IPS DF 6.9 (cell line): Measurements from ENCODE around the gene UPK3A.

Experiments
- DNase-seq: peaks from one replicate; pipeline ENCODE4 v3.0.0-alpha.2; 2013; ENCODE audit warnings: low read depth, low spot score
- H3K27ac ChIP-seq: one replicate; pipeline ENCODE4 v1.5.1; 2013; ENCODE audit warnings: low read length, control low read depth
- H3K27me3 ChIP-seq: 2 replicates; pipeline ENCODE4 v1.6.1; 2013; ENCODE audit warnings: mild to moderate bottlenecking, low read length; ENCODE audit not compliant: control insufficient read depth, insufficient read depth
- H3K36me3 ChIP-seq: 2 replicates; pipeline ENCODE4 v1.6.1; 2013; ENCODE audit warnings: low read length; ENCODE audit not compliant: control insufficient read depth, insufficient read depth
- H3K4me1 ChIP-seq: 2 replicates; pipeline ENCODE4 v1.6.1; 2013; ENCODE audit warnings: low read length; ENCODE audit not compliant: control insufficient read depth, insufficient read depth
- H3K4me3 ChIP-seq: 2 replicates; pipeline ENCODE4 v1.5.1; 2013; ENCODE audit warnings: mild to moderate bottlenecking, low read length
- H3K9me3 ChIP-seq: 2 replicates; pipeline ENCODE4 v1.6.1; 2013; ENCODE audit warnings: low read length, inconsistent platforms; ENCODE audit not compliant: control insufficient read depth, insufficient read depth
- WGBS: extraction: QIAGEN DNeasy Blood & Tissue Kit; methylation state at CpG from one replicate; pipeline ENCODE4 v1.1.7; 2013; ENCODE audit warnings: mixed read lengths, missing lambda C conversion rate; ENCODE audit not compliant: insufficient read length, insufficient coverage; 5-methylcytosine and 5-hydroxymethylcytosine counted together

UPK3A gene

DNA sequence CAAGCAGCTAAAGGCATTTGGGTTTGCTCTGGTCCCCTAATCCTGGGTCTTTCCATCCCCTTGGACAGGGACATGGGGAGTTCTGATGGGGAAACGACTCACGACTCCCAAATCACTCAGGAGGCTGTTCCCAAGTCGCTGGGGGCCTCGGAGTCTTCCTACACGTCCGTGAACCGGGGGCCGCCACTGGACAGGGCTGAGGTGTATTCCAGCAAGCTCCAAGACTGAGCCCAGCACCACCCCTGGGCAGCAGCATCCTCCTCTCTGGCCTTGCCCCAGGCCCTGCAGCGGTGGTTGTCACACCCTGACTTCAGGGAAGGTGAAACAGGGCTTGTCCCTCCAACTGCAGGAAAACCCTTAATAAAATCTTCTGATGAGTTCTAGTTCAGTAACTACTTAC, 10.7 kb downstream of the UPK3A start:
- WGBS, result no CpG with 5 or more reads among the region's 9 CpGs
- Histone ChIP-seq H3K4me1 (peaks cover 5% of the 10 kb centered on the region), H3K27ac (no peak overlapping the region), H3K4me3 (no peak overlapping the region), H3K9me3 (no peaks in the 10 kb centered on the region), H3K36me3 (no peaks in the 10 kb centered on the region), H3K27me3 (no peaks in the 10 kb centered on the region)
- DNase-seq, result no peak

DNA sequence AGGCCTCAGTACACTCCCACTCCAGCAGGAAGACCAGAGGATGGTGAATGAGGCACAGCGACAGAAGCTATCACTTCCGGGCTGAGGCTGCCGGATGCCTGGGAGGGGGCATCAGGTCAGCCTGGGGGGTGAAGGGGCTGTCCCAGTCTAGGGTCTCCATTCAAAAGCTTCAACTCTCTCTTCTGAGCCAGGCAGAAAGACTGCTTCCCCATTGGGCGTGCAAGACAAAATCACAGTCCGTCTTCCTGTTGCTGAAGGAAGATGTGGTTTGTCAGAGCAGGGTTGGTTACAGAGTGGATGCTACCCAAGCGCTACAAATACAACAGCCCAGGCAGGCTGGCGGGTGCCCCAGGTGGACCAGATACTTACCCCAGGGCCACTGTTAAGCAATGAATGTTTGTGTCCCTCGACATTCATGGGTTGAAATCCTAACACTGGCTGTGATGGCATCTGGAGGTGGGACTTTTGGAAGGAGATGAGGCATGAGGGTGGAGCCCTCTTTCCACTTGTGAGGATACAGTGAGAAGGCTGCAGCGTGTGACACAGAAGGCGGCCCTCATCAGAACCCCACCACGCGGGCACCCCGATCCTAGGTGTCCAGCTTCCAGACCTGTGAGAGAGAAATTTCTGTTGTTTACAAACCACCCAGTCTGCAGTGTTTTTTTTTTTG, 12.0 kb downstream of the UPK3A start:
- H3K9me3 ChIP-seq, result no peaks in the 10 kb centered on the region
- no peak overlapping the region for H3K4me3 ChIP-seq
- no peak for DNase-seq
- H3K27me3 ChIP-seq, result no peaks in the 10 kb centered on the region
- whole genome bisulfite sequencing, result no CpG with 5 or more reads among the region's 13 CpGs
- H3K4me1 ChIP-seq, result peaks cover 5% of the 10 kb centered on the region; the same call in 1 of the 2 replicates
- H3K36me3 ChIP-seq, result no peaks in the 10 kb centered on the region
- no peak overlapping the region for H3K27ac ChIP-seq

DNA sequence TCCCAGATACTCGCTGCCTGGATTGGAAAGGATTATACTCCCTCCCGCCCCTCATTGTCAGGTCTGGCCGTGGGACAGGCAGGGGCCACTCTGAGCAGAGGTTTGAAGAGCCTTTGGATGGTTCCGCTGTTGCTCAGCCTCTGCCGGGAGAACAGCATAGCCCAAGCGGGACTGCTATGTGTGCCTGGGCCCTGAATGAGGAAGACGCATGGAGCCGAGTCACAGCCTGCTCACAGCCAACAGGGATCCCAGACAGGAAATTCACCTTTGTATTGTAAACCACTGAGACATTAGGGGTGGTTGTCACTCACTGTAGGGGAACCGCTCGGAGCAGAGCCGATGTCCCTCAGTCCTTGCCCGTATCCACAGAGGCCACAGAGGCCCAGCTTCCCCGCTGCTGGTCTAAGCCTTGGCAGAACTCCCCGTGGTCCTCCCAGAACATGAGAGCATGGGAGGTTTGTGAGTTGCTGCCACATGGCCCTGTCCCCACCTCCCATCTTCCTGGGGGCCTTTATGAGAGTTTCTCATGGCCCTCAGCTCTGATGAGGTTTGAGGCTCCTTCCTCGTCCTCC, 14.3 kb downstream of the UPK3A start:
- Histone ChIP-seq H3K4me3 (no peak overlapping the region), H3K27ac (no peak overlapping the region), H3K4me1 (peaks cover 5% of the 10 kb centered on the region; the same call in 1 of the 2 replicates), H3K36me3 (no peaks in the 10 kb centered on the region), H3K9me3 (no peaks in the 10 kb centered on the region), H3K27me3 (no peaks in the 10 kb centered on the region)
- WGBS, result no CpG with 5 or more reads among the region's 15 CpGs
- DNase-seq, result no peak

DNA sequence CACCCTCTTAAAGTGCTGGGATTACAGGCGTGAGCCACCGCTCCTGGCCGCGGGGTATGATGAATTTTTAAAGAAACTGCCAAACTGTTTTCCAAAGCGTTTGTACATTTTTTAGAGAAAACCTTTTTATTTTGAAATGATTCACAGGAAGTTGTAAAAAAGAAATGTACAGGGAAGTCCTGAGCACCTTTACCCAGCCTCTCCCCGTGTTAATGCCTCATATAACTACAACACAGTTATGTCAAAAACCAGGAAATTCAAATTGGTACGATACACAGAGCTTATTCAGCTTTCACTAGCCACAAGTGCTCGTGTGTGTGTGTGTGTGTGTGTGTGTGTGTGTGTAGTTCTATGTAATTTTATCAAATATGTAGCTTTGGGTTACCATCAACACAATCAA, 18.0 kb downstream of the UPK3A start:
- Histone ChIP-seq H3K27ac (no peak overlapping the region), H3K27me3 (no peaks in the 10 kb centered on the region), H3K4me1 (peaks cover 5% of the 10 kb centered on the region; the same call in 1 of the 2 replicates), H3K9me3 (no peaks in the 10 kb centered on the region), H3K4me3 (no peak overlapping the region), H3K36me3 (no peaks in the 10 kb centered on the region)
- WGBS, result no CpG with 5 or more reads among the region's 8 CpGs
- no peak for DNase-seq

DNA sequence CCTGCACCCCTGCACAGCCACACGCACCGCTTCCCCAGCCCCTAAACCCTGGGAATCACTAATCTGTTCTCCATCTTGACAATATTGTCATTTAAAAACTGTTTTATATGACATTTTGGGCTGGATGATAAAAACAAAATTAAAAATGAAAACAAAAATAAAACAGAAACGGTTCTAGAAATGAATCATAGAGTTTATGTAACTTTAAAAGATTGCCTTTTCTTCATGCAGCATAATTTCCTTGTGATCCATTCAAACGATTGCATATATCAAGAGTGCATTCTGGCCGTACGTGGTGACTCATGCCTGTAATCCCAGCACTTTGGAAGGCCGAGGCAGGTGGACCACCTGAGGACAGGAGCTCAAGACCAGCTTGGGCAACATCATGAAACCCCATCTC, 18.4 kb downstream of the UPK3A start:
- no CpG with 5 or more reads among the region's 7 CpGs for WGBS
- no peaks in the 10 kb centered on the region for H3K9me3 ChIP-seq
- no peak for DNase-seq
- H3K36me3 ChIP-seq, result no peaks in the 10 kb centered on the region
- no peak overlapping the region for H3K27ac ChIP-seq
- H3K4me3 ChIP-seq, result no peak overlapping the region
- H3K27me3 ChIP-seq, result no peaks in the 10 kb centered on the region
- H3K4me1 ChIP-seq, result peaks cover 5% of the 10 kb centered on the region; the same call in 1 of the 2 replicates

DNA sequence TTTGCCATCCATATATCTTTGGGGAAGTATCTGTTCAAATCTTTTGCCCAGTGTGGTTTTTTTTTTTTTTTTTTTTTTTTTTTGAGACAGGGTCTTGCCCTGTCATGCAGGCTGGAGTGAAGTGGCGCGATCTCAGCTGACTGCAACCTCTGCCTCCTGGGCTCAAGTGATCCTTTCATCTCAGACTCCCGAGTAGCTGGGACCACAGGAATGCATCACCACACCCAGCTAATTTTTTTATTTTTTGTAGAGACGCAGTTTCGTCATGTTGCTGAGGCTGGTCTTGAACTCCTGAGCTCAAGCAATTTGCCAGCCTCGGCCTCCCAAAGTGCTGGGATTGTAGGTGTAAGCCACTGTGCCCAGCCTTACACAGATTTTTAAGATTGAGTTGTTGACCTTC, 20.2 kb downstream of the UPK3A start:
- no peak for DNase-seq
- WGBS, result no CpG with 5 or more reads among the region's 6 CpGs

DNA sequence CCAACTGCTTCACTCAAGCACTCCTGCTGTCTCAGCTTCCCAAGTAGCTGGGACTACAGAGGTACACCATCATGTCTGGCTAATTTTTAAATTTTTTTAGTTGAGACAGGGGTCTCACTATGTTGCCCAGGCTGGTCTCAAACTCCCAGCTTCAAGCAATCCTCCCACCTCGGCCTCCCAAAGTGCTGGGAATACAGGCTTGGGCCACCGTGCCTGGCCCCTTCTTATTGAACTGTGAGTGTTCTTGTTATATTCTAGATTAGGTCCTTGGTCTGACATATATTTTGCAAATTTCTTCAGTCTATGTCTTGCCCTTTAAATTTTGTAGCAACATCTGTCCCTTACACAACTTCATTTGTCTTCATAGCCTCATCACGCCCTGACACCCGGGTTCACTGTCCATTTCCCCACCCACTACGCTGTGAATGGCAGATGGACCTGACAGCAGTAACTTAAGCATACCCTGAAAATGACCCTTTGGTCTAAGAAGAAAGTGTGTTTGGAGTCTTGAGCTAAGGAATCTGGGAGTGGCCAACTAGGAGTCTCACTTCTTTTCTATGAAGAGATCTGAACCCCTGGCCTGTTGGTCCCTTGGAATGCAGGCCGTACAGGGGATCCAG, 20.8 kb downstream of the UPK3A start:
- Histone ChIP-seq H3K27me3 (no peaks in the 10 kb centered on the region), H3K36me3 (no peaks in the 10 kb centered on the region), H3K4me1 (peaks cover 1% of the 10 kb centered on the region), H3K9me3 (no peaks in the 10 kb centered on the region), H3K4me3 (no peak overlapping the region), H3K27ac (no peak overlapping the region)
- DNase-seq, result no peak
- no CpG with 5 or more reads among the region's 6 CpGs for WGBS

More for the DNA sequence above, 20.2 kb downstream of the UPK3A start:
- H3K4me3 ChIP-seq, result no peak overlapping the region
- H3K9me3 ChIP-seq, result no peaks in the 10 kb centered on the region
- peaks cover 1% of the 10 kb centered on the region for H3K4me1 ChIP-seq
- H3K27ac ChIP-seq, result no peak overlapping the region
- no peaks in the 10 kb centered on the region for H3K27me3 ChIP-seq
- H3K36me3 ChIP-seq, result no peaks in the 10 kb centered on the region

DNA sequence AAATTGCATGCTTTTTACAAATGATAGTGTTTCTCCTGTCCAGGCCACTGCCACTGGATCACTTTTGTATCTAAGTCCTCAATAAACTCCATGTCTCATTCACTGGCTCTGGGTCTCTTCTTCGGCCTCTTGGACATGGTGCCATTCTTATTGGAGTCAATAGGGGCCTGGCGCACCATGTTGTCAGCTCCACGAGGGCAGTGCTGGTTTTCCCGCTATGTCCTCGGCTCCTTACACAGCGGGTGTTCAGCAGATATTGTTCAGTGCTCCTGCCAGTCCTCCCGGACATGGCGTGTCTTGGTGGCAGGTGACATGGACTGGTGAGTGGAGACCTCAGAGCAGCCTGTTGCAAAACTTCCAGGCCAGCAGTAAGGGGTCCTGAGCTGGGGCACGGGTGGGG, 21.4 kb downstream of the UPK3A start:
- no peak for DNase-seq
- no CpG with 5 or more reads among the region's 9 CpGs for WGBS
- Histone ChIP-seq H3K4me3 (no peak overlapping the region), H3K4me1 (peaks cover 1% of the 10 kb centered on the region), H3K36me3 (no peaks in the 10 kb centered on the region), H3K27me3 (no peaks in the 10 kb centered on the region), H3K27ac (no peak overlapping the region), H3K9me3 (no peaks in the 10 kb centered on the region)

DNA sequence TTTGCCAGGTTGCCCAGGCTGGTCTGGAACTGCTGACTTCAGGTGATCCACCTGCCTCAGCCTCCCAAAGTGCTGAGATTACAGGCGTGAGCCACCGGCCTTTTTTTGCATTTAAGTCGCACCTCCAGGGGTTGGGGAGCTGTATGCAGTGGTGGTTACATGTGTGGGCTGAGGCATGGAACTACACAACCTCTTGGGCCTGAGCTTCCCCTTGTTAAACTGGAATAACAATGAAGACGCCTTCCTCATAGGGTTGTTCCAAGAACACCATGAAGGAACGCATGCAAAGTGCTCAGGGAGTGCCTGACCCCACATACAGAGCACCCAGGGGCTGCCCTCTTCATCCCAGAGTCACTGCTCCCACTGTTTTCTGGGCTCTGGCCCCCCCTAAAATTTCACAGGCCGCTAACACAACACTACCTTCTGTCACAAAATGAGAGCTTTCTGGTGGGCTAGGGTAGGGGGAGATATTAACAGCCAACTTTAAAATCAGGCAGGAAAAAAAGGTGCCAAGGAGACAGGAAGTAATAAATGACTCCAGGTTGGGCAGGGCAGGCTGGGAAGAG, 23.7 kb downstream of the UPK3A start:
- DNase-seq, result no peak
- Histone ChIP-seq H3K4me3 (no peak overlapping the region), H3K27me3 (no peaks in the 10 kb centered on the region), H3K4me1 (peaks cover 1% of the 10 kb centered on the region), H3K9me3 (no peaks in the 10 kb centered on the region), H3K36me3 (no peaks in the 10 kb centered on the region), H3K27ac (no peak overlapping the region)
- WGBS, result no CpG with 5 or more reads among the region's 6 CpGs

DNA sequence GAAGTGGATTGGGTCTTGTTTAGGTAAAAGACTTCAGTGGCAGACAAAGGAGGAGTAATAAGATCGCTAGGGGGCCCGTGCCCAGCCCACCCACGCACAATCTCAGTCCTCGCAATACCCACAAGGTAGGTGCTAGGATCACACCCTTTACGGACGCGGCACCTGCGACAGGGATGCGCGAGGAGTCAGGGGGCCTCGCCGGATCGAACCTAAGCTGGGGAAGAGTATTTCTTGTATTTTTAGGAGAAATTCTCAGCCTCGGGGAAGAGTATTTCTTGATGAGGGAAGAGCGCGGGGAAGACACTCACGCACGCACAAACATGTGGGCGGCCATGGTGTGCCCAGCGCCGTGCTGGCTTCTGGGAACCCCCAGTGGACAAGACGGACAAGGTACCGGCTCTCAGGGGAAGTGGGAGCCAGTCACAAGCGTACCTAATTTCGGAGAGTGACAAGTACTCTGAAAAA, 24.2 kb downstream of the UPK3A start:
- no peaks in the 10 kb centered on the region for H3K27me3 ChIP-seq
- H3K4me3 ChIP-seq, result peak overlapping the region; percentile 25; the same call in 1 of the 2 replicates
- H3K4me1 ChIP-seq, result peaks cover 1% of the 10 kb centered on the region
- no peak for DNase-seq
- no peak overlapping the region for H3K27ac ChIP-seq
- no peaks in the 10 kb centered on the region for H3K9me3 ChIP-seq
- no CpG with 5 or more reads among the region's 25 CpGs for WGBS
- no peaks in the 10 kb centered on the region for H3K36me3 ChIP-seq
